HL-60 (cell line): ENCODE results near the gene RPS23.
"Not testable (repeated sequence)": the region's sequence is repeated elsewhere in the genome, so short reads cannot be mapped to it uniquely, and the experiment has no call there.

Experiments
- GABPA ChIP-seq: IDR thresholded peaks from 2 replicates; pipeline ENCODE4 v1.6.1; 2012; ENCODE audit warnings: low read depth
- REST ChIP-seq: IDR thresholded peaks from 2 replicates; pipeline ENCODE4 v1.6.1; 2012; ENCODE audit warnings: low read depth; ENCODE audit not compliant: insufficient replicate concordance
- TF ChIP-seq, protein P1 (sequence below): IDR thresholded peaks from one replicate; pipeline ENCODE4 v1.5.1; 2011; ENCODE audit warnings: low read length, control low read depth, inconsistent platforms; ENCODE audit not compliant: insufficient read depth

GRCh38 chr5:82272571-82273356 lies 5.4 kb downstream of the RPS23 start:
- TF ChIP-seq, protein P1, sequence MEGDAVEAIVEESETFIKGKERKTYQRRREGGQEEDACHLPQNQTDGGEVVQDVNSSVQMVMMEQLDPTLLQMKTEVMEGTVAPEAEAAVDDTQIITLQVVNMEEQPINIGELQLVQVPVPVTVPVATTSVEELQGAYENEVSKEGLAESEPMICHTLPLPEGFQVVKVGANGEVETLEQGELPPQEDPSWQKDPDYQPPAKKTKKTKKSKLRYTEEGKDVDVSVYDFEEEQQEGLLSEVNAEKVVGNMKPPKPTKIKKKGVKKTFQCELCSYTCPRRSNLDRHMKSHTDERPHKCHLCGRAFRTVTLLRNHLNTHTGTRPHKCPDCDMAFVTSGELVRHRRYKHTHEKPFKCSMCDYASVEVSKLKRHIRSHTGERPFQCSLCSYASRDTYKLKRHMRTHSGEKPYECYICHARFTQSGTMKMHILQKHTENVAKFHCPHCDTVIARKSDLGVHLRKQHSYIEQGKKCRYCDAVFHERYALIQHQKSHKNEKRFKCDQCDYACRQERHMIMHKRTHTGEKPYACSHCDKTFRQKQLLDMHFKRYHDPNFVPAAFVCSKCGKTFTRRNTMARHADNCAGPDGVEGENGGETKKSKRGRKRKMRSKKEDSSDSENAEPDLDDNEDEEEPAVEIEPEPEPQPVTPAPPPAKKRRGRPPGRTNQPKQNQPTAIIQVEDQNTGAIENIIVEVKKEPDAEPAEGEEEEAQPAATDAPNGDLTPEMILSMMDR = not testable (repeated sequence)
- TF ChIP-seq REST, GABPA: not testable (repeated sequence)
